Ectodermal cell (in vitro differentiated cells): ENCODE results near the gene ZNF366.
"Not testable (repeated sequence)": the region's sequence is repeated elsewhere in the genome, so short reads cannot be mapped to it uniquely, and the experiment has no call there.

ENCODE experiments used
- H3K27ac ChIP-seq: 2 replicates; pipeline ENCODE4 v1.7.0; 2013; ENCODE audit warnings: mild to moderate bottlenecking, low read depth, low read length; ENCODE audit not compliant: insufficient read depth, poor library complexity, severe bottlenecking
- H3K27me3 ChIP-seq: 2 replicates; pipeline ENCODE4 v1.7.0; 2013; ENCODE audit warnings: mild to moderate bottlenecking, low read length; ENCODE audit not compliant: insufficient read depth, control insufficient read depth, poor library complexity, severe bottlenecking
- H3K36me3 ChIP-seq: one replicate; pipeline ENCODE4 v1.7.0; 2013; ENCODE audit warnings: low read length; ENCODE audit not compliant: control insufficient read depth, insufficient read depth
- H3K4me1 ChIP-seq: one replicate; pipeline ENCODE4 v1.7.0; 2013; ENCODE audit warnings: low read length; ENCODE audit not compliant: control insufficient read depth, insufficient read depth
- H3K4me3 ChIP-seq: 2 replicates; pipeline ENCODE4 v1.7.0; 2013; ENCODE audit warnings: low read depth, low read length, control low read depth; ENCODE audit not compliant: insufficient read depth
- H3K9me3 ChIP-seq: 2 replicates; pipeline ENCODE4 v1.7.0; 2013; ENCODE audit warnings: mild to moderate bottlenecking, low read length, moderate library complexity; ENCODE audit not compliant: control insufficient read depth
- WGBS, 2 experiments: methylation state at CpG; one replicate each; pipeline ENCODE4 v1.1.7; 2013; ENCODE audit warnings: missing lambda C conversion rate in 2 of 2; 5-methylcytosine and 5-hydroxymethylcytosine counted together

The ZNF366 gene

DNA sequence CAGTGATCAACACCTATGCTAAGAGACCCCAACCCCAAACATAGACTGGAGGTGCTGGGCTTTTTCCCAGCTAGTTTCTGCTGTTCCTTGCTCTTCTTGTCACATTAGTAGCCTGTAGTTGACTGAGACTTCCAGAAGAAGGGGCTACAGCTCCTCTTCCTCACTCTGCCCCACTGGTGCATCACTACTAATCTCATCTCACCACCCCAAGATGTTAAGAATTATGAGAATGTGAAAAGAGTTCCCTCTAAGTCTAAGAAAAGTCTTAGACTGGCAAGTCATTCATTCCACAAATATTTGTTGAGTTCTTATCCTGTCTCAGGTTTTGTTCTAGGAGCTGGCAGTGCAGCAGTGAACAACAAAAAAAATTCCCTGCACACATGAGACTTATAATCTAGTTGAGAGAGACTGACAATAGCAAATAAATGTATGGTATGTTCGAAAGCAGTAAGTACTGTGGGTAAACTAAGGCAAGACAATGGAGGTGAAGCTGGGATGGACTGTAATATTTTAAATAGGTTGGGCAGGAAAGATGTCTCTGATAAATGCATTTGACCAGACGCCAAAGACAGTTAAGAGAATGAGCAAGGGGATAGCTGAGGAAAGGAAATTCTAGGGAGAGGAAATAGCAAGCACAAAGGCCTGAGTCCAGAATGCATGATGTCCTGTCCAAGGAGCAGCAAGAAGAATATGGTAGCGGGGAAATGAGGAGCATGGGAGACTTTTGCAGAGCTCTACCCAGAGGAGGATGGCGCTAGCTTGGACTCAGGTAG is 94.7 kb downstream of the ZNF366 start:
- no peak overlapping the region for H3K27ac ChIP-seq
- 94 to 96% methylated on average over 4 of the region's 4 CpGs for WGBS, 2 experiments
- no peak overlapping the region for H3K4me3 ChIP-seq

DNA sequence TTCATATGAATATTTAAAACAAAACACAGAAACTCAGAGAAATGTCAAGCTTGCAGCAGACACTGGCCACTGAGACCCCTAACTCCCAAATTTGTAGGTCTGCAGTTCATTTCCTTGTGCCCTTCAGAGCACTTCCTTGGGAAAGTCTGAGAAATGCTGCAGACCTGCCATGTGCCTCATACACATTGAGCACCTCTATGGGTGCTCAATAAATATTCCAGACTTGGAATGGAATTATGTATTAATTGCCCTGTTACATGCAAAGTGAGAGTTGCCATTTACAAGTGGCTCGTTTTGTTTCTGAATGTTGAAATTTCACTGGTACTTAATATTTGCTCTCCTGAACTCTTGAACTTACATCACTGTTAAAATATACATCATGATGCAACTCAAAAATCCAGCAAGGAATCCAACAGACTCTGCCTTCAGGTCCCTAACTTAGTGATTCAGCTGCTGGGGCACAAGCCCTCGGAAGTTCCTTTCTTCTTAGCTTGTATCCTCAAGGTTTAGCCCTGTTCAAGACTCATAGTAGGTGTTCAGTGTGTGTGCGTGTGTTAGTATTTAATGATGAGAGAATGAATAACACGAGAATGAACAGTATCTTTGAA is 96.4 kb downstream of the ZNF366 start:
- H3K4me3 ChIP-seq = no peak overlapping the region
- no peak overlapping the region for H3K27ac ChIP-seq
- 94% methylated on average over 2 to 4 of the region's 4 CpGs for WGBS, 2 experiments
- no peaks in the 10 kb centered on the region for H3K36me3 ChIP-seq
- no peaks in the 10 kb centered on the region for H3K27me3 ChIP-seq
- H3K9me3 ChIP-seq = no peaks in the 10 kb centered on the region
- peaks cover 20% of the 10 kb centered on the region for H3K4me1 ChIP-seq

More for the DNA sequence above, 94.7 kb downstream of the ZNF366 start:
- Histone ChIP-seq H3K27me3 (no peaks in the 10 kb centered on the region), H3K4me1 (peaks cover 19% of the 10 kb centered on the region), H3K36me3 (no peaks in the 10 kb centered on the region), H3K9me3 (no peaks in the 10 kb centered on the region)

DNA sequence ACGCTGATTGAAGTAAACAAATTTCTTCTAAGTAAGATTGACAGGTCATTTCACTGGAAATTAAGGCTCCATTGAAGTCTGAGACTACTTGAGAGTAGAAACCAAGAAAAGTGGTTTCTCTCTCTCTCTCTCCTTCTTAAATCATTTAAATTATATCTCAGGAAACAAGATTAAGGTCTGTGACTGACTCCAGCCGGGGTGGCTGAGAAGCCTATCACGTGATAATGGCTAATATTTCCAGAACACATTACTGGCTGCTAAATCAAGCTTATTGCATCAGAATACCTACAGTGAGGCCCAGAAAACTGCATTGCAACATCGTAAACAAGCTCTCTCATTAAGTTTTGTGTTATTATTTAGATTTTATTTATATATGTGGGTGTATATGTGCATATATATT is 98.6 kb downstream of the ZNF366 start:
- 75 to 83% methylated on average over 3 to 4 of the region's 4 CpGs for WGBS, 2 experiments
- Histone ChIP-seq H3K27ac (peak overlapping the region; percentile 91), H3K36me3 (no peaks in the 10 kb centered on the region)

DNA sequence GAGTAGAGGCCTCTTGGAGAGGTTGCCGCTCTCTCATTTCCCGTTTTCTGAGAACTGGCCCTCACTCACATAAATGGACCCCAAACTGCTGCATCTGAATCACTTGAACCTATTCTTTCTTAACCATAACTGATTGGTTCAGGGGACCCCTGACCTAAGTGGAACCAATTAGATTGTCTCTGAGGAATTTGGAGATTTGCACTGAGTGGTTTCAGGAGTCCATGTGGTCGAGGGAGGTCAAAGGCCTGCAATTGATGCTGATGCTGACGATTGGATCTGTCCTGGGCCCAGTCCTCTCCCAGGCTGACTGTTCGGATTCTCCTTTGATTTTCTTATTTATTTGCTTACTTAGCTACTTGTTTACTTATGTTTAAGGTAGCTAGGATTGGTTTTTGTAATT is 99.1 kb downstream of the ZNF366 start:
- Histone ChIP-seq H3K4me1 (peaks cover 20% of the 10 kb centered on the region), H3K27me3 (no peaks in the 10 kb centered on the region), H3K36me3 (no peaks in the 10 kb centered on the region), H3K27ac (peak overlapping the region; percentile 91), H3K9me3 (no peaks in the 10 kb centered on the region), H3K4me3 (no peak overlapping the region)
- 58 to 70% methylated on average over 5 of the region's 5 CpGs for WGBS, 2 experiments

More for the DNA sequence above, 98.6 kb downstream of the ZNF366 start:
- Histone ChIP-seq H3K4me1 (peaks cover 20% of the 10 kb centered on the region), H3K9me3 (no peaks in the 10 kb centered on the region), H3K4me3 (no peak overlapping the region), H3K27me3 (no peaks in the 10 kb centered on the region)

DNA sequence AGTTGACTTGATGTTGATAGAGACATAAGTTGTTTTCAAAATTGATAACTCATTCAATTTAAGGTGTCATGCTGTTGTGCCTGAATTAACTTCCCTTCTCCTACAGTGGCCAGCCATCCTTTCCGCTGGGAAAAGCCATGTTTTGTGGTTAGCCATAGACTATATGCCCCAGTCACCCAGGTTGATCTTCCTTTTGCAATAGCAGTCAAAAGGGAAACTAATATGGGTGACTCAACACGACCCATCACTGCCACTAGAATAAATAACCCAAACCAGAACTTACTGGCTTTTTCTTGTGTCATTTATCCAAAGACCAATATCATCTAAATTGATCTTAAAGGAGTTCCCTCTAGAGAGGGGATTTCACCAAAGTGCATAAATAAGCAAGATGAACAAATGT is 99.7 kb downstream of the ZNF366 start:
- H3K27ac ChIP-seq = peak overlapping the region; percentile 91
- peaks cover 20% of the 10 kb centered on the region for H3K4me1 ChIP-seq
- no peaks in the 10 kb centered on the region for H3K9me3 ChIP-seq
- 84 to 88% methylated on average over 2 of the region's 2 CpGs for WGBS, 2 experiments
- no peaks in the 10 kb centered on the region for H3K36me3 ChIP-seq
- H3K27me3 ChIP-seq = no peaks in the 10 kb centered on the region
- H3K4me3 ChIP-seq = no peak overlapping the region

DNA sequence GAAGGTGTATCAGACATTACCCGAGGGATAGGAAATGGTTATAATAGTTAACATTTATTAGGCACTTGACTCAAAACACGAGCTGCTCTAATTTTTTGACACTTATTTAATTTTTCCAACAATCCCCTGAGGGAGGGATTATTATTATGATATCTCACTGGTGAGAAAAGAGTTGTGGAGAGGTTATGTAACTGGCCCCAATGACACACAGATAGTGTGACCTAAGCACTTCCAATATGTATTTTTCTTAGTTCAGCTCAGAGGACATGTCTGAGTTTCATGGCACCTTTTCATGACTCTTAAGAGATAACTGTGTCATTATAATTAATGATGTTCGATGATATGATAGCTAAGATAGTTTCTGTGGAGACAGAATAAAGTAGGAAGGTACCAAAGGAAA is 100.1 kb downstream of the ZNF366 start:
- no peaks in the 10 kb centered on the region for H3K27me3 ChIP-seq
- H3K27ac ChIP-seq = no peak overlapping the region
- H3K4me1 ChIP-seq = peaks cover 20% of the 10 kb centered on the region
- H3K9me3 ChIP-seq = no peaks in the 10 kb centered on the region
- H3K4me3 ChIP-seq = no peak overlapping the region
- H3K36me3 ChIP-seq = no peaks in the 10 kb centered on the region
- 89 to 100% methylated on average over 2 to 3 of the region's 3 CpGs for WGBS, 2 experiments

DNA sequence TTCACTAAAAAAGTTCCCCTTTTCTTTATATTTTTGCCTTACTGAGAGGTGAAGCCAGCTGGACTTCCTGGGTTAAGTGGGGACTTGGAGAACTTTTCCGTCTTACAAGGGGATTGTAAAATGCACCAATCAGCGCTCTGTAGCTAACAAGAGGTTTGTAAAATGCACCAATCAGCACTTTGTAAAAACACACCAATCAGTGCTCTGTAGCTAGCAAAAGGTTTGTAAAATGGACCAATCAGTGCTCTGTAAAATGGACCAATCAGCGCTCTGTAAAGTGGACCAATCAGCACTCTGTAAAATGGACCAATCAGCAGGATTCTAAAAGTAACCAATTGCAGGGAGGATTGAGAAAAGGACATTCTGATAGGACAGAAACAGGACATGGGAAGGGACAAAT is 102.4 kb downstream of the ZNF366 start:
- H3K36me3 ChIP-seq, H3K27me3 ChIP-seq, H3K4me3 ChIP-seq, H3K27ac ChIP-seq, H3K9me3 ChIP-seq: not testable (repeated sequence)
- WGBS, 2 experiments = 91 to 95% methylated on average over 3 of the region's 3 CpGs
- peaks cover 20% of the 10 kb centered on the region for H3K4me1 ChIP-seq

DNA sequence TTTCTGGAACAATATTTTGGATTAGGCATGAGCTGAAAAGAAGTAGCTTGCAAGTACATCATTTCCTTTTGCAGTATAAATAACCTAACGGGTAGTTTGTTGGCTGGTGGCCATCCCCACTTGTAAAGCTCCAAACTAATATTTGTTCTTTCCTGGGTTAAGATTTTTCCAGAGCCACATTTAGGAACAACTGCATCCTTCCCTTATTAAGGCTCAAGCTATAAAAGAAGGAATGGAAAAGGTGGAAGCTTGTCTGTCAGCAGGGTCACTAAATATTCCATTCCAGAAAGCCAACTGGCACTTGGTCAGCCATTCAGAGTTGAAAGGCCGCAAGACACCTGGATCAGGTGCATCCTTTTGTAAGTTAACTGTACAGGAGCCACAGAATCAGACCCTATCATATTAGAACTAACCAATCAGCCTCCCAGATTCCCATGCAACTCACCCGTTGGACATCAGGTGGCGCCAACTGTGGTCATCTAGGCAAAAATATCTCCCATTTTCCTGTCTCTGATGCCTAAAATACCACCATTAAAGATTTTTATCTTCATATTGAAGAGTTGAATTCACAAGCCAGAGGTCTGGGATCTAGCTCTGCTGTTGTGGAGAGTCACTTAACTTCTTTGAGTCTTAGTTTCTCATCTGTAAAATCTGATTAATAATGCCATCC is 104.1 kb downstream of the ZNF366 start:
- WGBS, 2 experiments = 67 to 73% methylated on average over 4 of the region's 4 CpGs
- H3K27ac ChIP-seq = no peak overlapping the region
- H3K4me3 ChIP-seq = no peak overlapping the region

DNA sequence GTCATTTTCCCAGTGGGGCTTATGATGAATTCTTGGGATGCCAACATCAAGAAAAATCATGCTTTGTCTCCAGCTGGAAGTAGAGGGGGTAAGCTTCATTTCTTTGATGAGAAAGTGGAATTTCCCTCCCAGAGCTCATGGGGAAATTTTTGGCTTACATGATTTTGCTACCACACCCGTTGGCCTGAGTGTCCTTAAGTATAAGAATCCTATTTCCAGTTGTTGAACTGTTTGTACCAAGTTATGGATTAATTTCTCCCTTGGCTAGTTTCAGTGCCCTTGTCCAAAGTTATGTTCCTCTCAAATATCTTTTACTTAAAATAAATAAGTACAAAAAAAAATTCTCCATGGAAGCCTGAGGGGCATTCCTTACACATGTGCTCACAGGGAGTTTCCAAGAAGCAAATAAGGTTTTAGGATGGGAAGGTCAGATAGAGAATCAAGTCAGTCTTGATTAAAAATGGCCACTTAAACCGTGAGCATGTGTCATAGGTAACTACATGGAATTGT is 104.8 kb downstream of the ZNF366 start:
- H3K36me3 ChIP-seq = no peaks in the 10 kb centered on the region
- H3K27me3 ChIP-seq = no peaks in the 10 kb centered on the region
- H3K27ac ChIP-seq = no peak overlapping the region
- H3K4me1 ChIP-seq = peaks cover under 1% of the 10 kb centered on the region
- H3K4me3 ChIP-seq = no peak overlapping the region
- WGBS, 2 experiments = 86 to 96% methylated on average over 2 of the region's 2 CpGs
- no peaks in the 10 kb centered on the region for H3K9me3 ChIP-seq

More for the DNA sequence above, 104.1 kb downstream of the ZNF366 start:
- Histone ChIP-seq H3K36me3 (no peaks in the 10 kb centered on the region), H3K27me3 (no peaks in the 10 kb centered on the region), H3K9me3 (no peaks in the 10 kb centered on the region), H3K4me1 (peaks cover 7% of the 10 kb centered on the region)

DNA sequence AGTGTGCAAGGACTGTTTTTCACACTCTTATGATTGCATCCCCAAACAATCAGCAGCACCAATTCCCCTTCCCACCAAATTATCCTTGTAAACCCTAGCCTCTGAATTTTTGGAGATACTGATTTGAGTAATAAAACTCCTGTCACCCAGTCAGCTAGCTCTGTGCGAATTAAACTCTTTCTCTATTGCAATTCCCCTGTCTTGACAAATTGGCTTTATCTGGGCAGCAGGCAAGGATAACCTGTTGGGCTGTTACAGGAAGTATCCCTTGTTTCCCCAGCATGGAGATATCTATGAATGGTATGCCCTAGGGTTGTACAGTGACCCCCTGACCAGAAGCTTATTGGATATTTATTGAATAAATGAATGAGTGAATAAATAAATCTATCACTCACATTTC is 106.3 kb downstream of the ZNF366 start:
- Histone ChIP-seq H3K27ac (no peak overlapping the region), H3K9me3 (no peaks in the 10 kb centered on the region), H3K27me3 (no peaks in the 10 kb centered on the region), H3K4me3 (no peak overlapping the region), H3K4me1 (no peaks in the 10 kb centered on the region), H3K36me3 (no peaks in the 10 kb centered on the region)
- WGBS, 2 experiments = 78 to 93% methylated on average over 1 of the region's 1 CpG
